Measurements from ENCODE around the gene CD4. TPM values are rescaled to one million over a fixed set of nuclear protein-coding genes. Genes with fewer than 3 reads are reported as not detected.
A peak's percentile ranks its signal among the peaks of the same experiment; 100 is the strongest.

The CD4 gene
- total RNA-seq, 1 donor from 2014 or later = 0.70 TPM

DNA sequence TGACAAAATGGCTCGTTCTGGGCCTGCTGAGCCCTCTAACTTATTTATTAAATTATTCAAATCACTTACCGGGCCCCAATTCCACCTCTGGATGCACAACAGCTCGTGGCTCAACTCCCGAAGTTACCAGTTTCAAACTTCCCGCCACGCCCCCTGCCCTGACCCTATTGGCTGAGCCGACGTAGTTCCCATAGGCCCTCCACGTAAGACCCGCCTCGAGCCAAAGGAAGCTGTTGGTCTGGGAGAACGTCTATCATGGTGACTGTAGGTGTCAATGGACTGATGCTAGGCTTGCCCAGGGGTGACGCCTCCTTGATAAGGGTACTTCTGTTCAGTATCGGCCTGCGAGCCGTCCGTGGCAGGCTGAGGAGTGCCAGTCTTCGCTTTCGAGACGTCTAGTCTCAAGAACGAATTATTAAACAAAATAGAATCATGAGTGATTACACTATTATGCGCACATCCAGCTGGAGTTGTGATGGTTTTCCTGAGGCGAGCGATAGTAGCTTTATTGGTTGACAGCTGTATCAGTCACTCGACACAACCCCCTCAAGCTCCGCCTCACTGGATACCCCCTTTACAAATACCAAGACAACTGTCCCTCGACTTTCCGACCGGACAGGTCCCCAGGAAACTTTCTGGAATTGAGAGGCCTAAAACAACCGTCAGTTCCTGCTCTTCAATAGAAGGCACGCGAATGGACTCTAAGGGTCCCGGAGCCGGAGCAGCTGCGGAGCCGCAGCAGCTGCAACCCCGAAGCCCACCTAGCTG, 62.0 kb downstream of the CD4 start, which contains the start of gene CDCA3:
Gene CDCA3 (minus strand): TSS at position 134 of the 768 bp plus-strand sequence. CDS start 334 bp downstream, outside the sequence.
- Mint-ChIP-seq H3K9me3 (ENCODE audit: low read depth) (no peaks in the 10 kb centered on the region), H3K27me3 (ENCODE audit: low read depth) (no peaks in the 10 kb centered on the region), H3K27ac (ENCODE audit: unreplicated experiment) (peak within 1 kb of the TSS; percentile 99), H3K4me1 (ENCODE audit: low read depth) (peaks cover 37% of the 10 kb centered on the region), H3K4me3 (ENCODE audit: unreplicated experiment) (peak within 1 kb of the TSS; percentile 94), H3K36me3 (ENCODE audit: low read depth) (peaks cover 17% of the 10 kb centered on the region)
- no peak for DNase-seq (ENCODE audit: low spot score)
- TF ChIP-seq, protein P1, sequence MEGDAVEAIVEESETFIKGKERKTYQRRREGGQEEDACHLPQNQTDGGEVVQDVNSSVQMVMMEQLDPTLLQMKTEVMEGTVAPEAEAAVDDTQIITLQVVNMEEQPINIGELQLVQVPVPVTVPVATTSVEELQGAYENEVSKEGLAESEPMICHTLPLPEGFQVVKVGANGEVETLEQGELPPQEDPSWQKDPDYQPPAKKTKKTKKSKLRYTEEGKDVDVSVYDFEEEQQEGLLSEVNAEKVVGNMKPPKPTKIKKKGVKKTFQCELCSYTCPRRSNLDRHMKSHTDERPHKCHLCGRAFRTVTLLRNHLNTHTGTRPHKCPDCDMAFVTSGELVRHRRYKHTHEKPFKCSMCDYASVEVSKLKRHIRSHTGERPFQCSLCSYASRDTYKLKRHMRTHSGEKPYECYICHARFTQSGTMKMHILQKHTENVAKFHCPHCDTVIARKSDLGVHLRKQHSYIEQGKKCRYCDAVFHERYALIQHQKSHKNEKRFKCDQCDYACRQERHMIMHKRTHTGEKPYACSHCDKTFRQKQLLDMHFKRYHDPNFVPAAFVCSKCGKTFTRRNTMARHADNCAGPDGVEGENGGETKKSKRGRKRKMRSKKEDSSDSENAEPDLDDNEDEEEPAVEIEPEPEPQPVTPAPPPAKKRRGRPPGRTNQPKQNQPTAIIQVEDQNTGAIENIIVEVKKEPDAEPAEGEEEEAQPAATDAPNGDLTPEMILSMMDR (IDR thresholded peaks at IDR 0.05) = no peak

- H3K9me3 Mint-ChIP-seq (ENCODE audit: low read depth) = no peaks in the 10 kb centered on the region
- H3K36me3 Mint-ChIP-seq (ENCODE audit: low read depth) = peaks cover 16% of the 10 kb centered on the region
- peak within 1 kb of the TSS; percentile 94 for H3K4me3 Mint-ChIP-seq (ENCODE audit: unreplicated experiment)
- TF ChIP-seq, protein P1 (IDR thresholded peaks at IDR 0.05) = no peak
- H3K27me3 Mint-ChIP-seq (ENCODE audit: low read depth) = no peaks in the 10 kb centered on the region
- peak; percentile 100 for DNase-seq (ENCODE audit: low spot score)
- H3K27ac Mint-ChIP-seq (ENCODE audit: unreplicated experiment) = peak within 1 kb of the TSS; percentile 99
- peaks cover 37% of the 10 kb centered on the region for H3K4me1 Mint-ChIP-seq (ENCODE audit: low read depth)
Measured at GRCh38 chr12:6851921-6852650, 62.8 kb downstream of the CD4 start, which contains the start of gene USP5. TSS of gene USP5 (plus strand) at chr12:6852150. CDS start at chr12:6852180, 30 bp downstream.

- Mint-ChIP-seq H3K36me3 (ENCODE audit: low read depth) (peaks cover 21% of the 10 kb centered on the region), H3K27ac (ENCODE audit: unreplicated experiment) (peak overlapping the region; percentile 99), H3K9me3 (ENCODE audit: low read depth) (no peaks in the 10 kb centered on the region), H3K4me1 (ENCODE audit: low read depth) (peaks cover 37% of the 10 kb centered on the region), H3K4me3 (ENCODE audit: unreplicated experiment) (peak overlapping the region; percentile 94), H3K27me3 (ENCODE audit: low read depth) (no peaks in the 10 kb centered on the region)
- TF ChIP-seq, protein P1 (IDR thresholded peaks at IDR 0.05) = no peak
- DNase-seq (ENCODE audit: low spot score) = no peak
Measured at GRCh38 chr12:6852651-6853354, 63.5 kb downstream of the CD4 start.

GRCh38 chr12:6853626-6854025, 64.3 kb downstream of the CD4 start:
- no peak for DNase-seq (ENCODE audit: low spot score)
- Mint-ChIP-seq H3K36me3 (ENCODE audit: low read depth) (peaks cover 25% of the 10 kb centered on the region), H3K4me1 (ENCODE audit: low read depth) (peaks cover 37% of the 10 kb centered on the region), H3K27me3 (ENCODE audit: low read depth) (no peaks in the 10 kb centered on the region), H3K27ac (ENCODE audit: unreplicated experiment) (peak overlapping the region; percentile 99), H3K9me3 (ENCODE audit: low read depth) (no peaks in the 10 kb centered on the region), H3K4me3 (ENCODE audit: unreplicated experiment) (peak overlapping the region; percentile 94)
- TF ChIP-seq, protein P1 (IDR thresholded peaks at IDR 0.05) = no peak

GRCh38 chr12:6854036-6854435, 64.7 kb downstream of the CD4 start:
- H3K27me3 Mint-ChIP-seq (ENCODE audit: low read depth) = no peaks in the 10 kb centered on the region
- TF ChIP-seq, protein P1 (IDR thresholded peaks at IDR 0.05) = no peak
- peaks cover 37% of the 10 kb centered on the region for H3K4me1 Mint-ChIP-seq (ENCODE audit: low read depth)
- peak overlapping the region; percentile 99 for H3K27ac Mint-ChIP-seq (ENCODE audit: unreplicated experiment)
- peaks cover 25% of the 10 kb centered on the region for H3K36me3 Mint-ChIP-seq (ENCODE audit: low read depth)
- H3K9me3 Mint-ChIP-seq (ENCODE audit: low read depth) = no peaks in the 10 kb centered on the region
- DNase-seq (ENCODE audit: low spot score) = no peak
- no peak overlapping the region for H3K4me3 Mint-ChIP-seq (ENCODE audit: unreplicated experiment)
